Subcutaneous abdominal adipose tissue (tissue), 5 donors: ENCODE data around the gene ANO1.

Experiments used
- H3K27ac ChIP-seq: one replicate; pipeline ENCODE4 v1.7.0; 2013; ENCODE audit warnings: low read depth, mild to moderate bottlenecking, inconsistent platforms, low read length, moderate library complexity
- H3K27me3 ChIP-seq, 5 donors: one replicate each; pipeline ENCODE4 v1.7.0; 2013; ENCODE audit warnings: low read length in 5 of 5, inconsistent platforms in 1 of 5; ENCODE audit not compliant: control insufficient read depth in 5 of 5, insufficient read depth in 4 of 5
- H3K36me3 ChIP-seq, 5 donors: one replicate each; pipeline ENCODE4 v1.7.0; 2013; ENCODE audit warnings: low read length in 5 of 5; ENCODE audit not compliant: control insufficient read depth in 5 of 5, insufficient read depth in 5 of 5
- H3K4me1 ChIP-seq, 5 donors: one replicate each; pipeline ENCODE4 v1.7.0; 2013; ENCODE audit warnings: low read length in 5 of 5, mild to moderate bottlenecking in 3 of 5, moderate library complexity in 1 of 5; ENCODE audit not compliant: control insufficient read depth in 5 of 5, insufficient read depth in 5 of 5
- H3K4me3 ChIP-seq, 5 donors: one replicate each; pipeline ENCODE4 v1.7.0; 2013; ENCODE audit warnings: low read length in 5 of 5, low read depth in 1 of 5
- H3K9ac ChIP-seq, 5 donors: one replicate each; pipeline ENCODE4 v1.7.0; 2013; ENCODE audit warnings: low read length in 5 of 5, mild to moderate bottlenecking in 4 of 5, moderate library complexity in 3 of 5
- H3K9me3 ChIP-seq, 5 donors: one replicate each; pipeline ENCODE4 v1.7.0; 2013; ENCODE audit warnings: low read length in 5 of 5; ENCODE audit not compliant: control insufficient read depth in 5 of 5
- donor health status: healthy.
- donor health status: healthy.
- donor health status: healthy.
- donor health status: healthy.
- donor health status: healthy.

Gene ANO1

DNA sequence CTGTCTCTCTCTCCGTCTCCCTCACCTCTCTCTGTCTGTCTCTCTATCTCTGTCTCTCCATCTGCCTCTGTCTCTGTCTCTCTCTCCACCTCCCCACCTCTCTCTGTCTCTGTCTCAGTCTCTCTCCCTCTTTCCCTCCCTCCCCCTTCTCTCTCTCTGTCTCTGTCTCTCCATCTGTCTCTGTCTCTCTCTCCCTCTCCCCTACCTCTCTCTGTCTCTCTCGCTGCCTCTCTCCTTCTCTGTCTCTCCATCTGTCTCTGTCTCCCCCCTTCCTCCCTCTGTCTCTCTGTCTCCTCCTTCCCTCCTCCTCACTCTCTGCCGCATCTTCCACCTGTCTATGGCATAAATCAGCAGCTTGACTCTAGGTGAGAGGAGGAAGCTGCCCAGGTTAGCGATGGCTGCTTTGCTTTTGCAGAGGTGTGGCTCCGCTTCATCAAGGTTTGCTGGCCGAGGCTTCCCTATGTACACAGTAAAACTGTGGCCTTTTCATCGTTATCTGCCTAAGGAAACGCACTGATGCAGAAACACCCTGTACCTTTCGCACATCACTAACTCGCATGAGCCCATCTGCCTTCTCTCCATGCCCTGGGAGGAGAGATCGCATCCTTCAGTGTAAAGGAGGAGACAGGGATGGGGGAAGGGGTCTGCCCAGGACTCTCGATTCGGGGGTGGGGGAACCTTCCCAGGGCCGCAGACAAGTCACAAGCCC is 44.5 kb downstream of the ANO1 start:
- H3K4me3 ChIP-seq: no peak overlapping the region
- H3K36me3 ChIP-seq: peaks cover 0 to 5% (median 0%) of the 10 kb centered on the region in 5 donors
- peaks cover 0 to 4% (median 0%) of the 10 kb centered on the region in 5 donors for H3K4me1 ChIP-seq
- H3K27ac ChIP-seq: no peak overlapping the region
- H3K9me3 ChIP-seq: no peaks in the 10 kb centered on the region
- peaks cover 0 to 12% (median 7%) of the 10 kb centered on the region in 5 donors for H3K27me3 ChIP-seq
- H3K9ac ChIP-seq: no peak overlapping the region

DNA sequence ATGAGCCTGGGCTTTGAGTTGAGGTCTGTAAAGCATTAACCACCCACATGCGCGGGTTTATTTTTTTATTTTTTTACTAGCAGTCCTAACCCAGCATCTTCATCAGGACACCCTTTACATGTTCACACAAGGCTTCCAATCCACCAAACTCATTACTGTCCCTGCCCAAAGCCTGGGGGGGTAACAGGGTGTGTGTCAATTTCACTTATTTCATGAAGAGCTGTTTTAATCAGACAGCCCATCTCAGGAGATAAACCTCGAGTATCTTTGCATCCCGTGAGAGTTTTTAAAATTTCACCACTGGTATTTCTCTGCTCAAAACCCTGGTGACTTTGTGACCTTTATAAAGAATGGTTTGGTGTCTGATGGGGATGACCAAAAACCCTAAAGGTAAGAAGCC is 45.6 kb downstream of the ANO1 start:
- H3K4me1 ChIP-seq: peaks cover 0 to 4% (median 0%) of the 10 kb centered on the region in 5 donors
- peaks cover 0 to 5% (median 0%) of the 10 kb centered on the region in 5 donors for H3K36me3 ChIP-seq
- peaks cover 0 to 12% (median 7%) of the 10 kb centered on the region in 5 donors for H3K27me3 ChIP-seq
- no peak overlapping the region for H3K27ac ChIP-seq
- no peak overlapping the region for H3K9ac ChIP-seq
- no peaks in the 10 kb centered on the region for H3K9me3 ChIP-seq
- no peak overlapping the region for H3K4me3 ChIP-seq

DNA sequence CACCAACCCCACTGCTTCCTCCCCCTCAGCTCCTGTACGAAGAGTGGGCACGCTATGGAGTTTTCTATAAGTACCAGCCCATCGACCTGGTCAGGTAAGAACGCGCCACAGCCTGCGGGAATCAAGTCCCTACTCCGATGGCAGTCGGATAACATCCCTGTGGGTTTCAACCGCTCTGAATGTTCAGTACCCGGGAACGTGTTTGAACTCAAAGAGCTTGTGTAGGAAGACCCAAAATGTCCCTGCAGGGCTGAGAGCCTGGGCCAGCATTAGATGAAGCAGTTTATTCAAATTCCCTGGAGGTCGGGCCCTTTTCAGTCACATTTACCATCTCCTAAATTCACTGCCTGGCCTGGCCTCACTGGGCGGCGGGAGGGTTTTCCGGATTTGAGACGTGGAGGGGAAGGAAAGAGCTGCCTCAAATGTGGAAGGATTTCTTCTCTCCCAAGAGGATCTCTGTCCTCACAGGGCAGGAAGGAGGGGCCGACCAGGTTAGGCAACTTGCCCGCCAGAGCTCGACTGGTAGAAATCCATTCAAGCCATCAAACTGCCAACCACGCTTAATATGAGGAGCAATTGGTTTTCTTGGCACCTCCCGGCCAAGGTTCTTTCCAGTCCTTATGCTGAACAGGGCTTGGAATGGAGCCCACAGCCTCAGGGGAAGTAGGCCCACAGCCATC is 46.3 kb downstream of the ANO1 start:
- Histone ChIP-seq H3K27me3 (peaks cover 0 to 12% (median 7%) of the 10 kb centered on the region in 5 donors), H3K4me1 (peaks cover 0 to 4% (median 0%) of the 10 kb centered on the region in 5 donors), H3K27ac (no peak overlapping the region), H3K9me3 (no peaks in the 10 kb centered on the region), H3K36me3 (peaks cover 0 to 5% (median 0%) of the 10 kb centered on the region in 5 donors), H3K4me3 (no peak overlapping the region), H3K9ac (no peak overlapping the region)

DNA sequence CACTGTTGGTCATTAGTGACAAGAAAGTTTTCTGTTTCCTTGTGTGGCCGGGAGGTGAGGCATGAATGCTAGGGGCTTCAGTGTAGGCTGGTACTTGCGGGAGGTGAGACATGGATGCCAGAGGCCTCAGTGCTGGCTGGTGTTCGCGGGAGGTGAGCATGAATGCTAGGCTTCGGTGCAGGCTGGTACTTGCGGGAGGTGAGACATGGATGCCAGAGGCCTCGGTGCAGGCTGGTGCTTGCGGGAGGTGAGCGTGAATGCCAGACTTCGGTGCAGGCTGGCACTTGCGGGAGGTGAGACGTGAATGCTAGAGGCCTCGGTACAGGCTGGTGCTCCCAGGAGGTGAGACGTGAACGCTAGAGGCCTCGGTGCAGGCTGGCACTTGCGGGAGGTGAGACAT is 48.4 kb downstream of the ANO1 start:
- H3K27ac ChIP-seq: no peak overlapping the region
- peaks cover 0 to 4% (median 0%) of the 10 kb centered on the region in 5 donors for H3K4me1 ChIP-seq
- H3K27me3 ChIP-seq: peaks cover 0 to 9% (median 0%) of the 10 kb centered on the region in 5 donors
- no peak overlapping the region for H3K4me3 ChIP-seq
- H3K9ac ChIP-seq: no peak overlapping the region
- H3K36me3 ChIP-seq: no peaks in the 10 kb centered on the region
- H3K9me3 ChIP-seq: no peaks in the 10 kb centered on the region

DNA sequence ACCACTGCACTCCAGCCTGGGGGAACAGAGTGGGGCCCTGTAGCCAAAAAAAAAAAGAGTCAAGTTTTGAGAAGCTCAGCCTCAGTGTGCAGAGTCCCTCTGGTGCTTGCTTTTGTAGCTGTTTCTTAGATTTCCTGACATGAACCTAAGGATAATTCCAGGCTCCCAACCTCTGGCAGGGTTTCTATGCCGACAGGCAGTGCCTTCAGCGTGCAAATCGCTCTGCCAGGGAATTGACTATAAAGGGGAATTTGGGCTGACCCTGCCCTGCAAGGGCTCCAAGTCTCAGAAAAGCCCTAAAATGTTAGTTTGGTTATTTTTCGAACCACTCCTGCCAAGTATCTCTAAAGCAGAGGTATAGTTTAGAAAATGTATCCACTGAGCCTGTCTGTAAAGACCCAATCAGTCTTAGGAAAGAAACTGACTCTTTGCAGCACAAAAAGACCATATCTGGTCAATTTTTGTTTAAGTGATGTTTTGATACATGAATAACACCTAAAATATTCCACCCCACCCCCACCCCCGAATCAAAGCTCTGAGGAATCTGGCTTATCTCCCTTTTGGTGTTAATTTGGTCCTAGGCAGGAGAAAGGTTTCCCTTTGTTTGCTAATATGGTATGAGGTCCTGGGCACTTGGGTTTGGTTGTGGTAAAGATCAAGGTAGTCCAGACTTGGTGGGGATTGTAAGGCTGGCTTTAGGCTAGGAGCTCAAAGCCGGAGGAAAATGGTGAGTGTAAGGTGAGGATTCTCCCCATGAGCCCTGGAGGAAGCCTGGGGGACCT is 49.7 kb downstream of the ANO1 start:
- peaks cover 0 to 4% (median 0%) of the 10 kb centered on the region in 5 donors for H3K4me1 ChIP-seq
- H3K36me3 ChIP-seq: peaks cover 0 to 1% (median 0%) of the 10 kb centered on the region in 5 donors
- H3K27me3 ChIP-seq: peaks cover 0 to 5% (median 0%) of the 10 kb centered on the region in 5 donors
- H3K27ac ChIP-seq: no peak overlapping the region
- H3K4me3 ChIP-seq: no peak overlapping the region
- H3K9me3 ChIP-seq: no peaks in the 10 kb centered on the region
- H3K9ac ChIP-seq: no peak overlapping the region

DNA sequence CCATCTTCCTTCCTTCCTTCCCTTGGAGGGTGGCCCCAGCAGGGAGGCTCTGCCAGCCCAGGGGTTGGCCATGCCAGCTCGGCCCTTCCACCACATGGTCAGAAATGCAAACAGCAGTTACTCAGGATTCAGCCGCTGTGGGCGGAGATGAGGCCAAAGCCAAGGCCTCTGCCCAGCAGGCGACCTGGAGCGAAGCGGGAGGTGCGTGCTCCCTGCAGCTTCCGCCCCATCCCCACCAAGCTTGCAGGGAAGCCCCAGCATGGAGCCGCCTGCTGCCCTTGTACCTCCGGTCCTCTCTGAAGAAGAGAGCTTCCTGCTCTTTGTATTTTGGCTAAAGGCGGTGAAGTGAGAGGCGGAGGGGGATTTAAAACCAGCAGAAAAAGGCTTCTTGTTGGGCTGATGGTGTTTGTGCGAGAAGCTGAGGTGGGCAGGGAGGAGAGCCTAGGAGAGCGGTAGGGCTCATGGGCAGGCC is 50.4 kb downstream of the ANO1 start:
- Histone ChIP-seq H3K27me3 (peaks cover 0 to under 1% (median 0%) of the 10 kb centered on the region in 5 donors), H3K27ac (no peak overlapping the region), H3K4me3 (no peak overlapping the region), H3K4me1 (peaks cover 0 to 4% (median 0%) of the 10 kb centered on the region in 5 donors), H3K9me3 (no peaks in the 10 kb centered on the region), H3K36me3 (peaks cover 0 to 3% (median 0%) of the 10 kb centered on the region in 5 donors), H3K9ac (no peak overlapping the region)

DNA sequence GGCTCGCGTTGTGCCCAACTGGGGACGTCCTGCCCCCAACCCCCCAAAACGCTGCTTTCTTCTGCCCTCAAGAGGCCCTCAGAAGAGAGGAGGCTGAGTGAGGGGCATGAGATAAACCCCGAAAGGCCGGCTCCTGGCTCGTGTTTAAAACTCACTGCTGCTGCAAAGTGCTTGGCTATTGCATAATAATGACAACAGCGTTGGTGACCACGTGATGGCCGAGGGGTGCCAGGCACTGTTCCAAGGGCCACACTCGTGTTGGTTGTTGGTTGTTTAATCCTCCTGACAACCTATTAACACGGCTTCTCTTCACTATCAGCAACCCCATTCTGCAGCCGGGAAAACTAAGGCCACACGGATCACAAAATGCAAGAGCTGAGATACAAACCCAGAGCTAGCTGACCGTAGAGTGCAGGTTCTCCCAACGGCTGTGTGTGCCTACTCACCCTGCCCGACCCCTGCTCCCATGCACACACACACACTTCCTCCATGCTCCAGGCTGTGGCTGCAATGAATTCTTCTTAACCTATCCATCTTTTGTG is 51.0 kb downstream of the ANO1 start:
- Histone ChIP-seq H3K27me3 (no peaks in the 10 kb centered on the region), H3K4me3 (no peak overlapping the region), H3K9me3 (no peaks in the 10 kb centered on the region), H3K4me1 (peaks cover 0 to 3% (median 0%) of the 10 kb centered on the region in 5 donors), H3K27ac (no peak overlapping the region), H3K36me3 (peaks cover 0 to 3% (median 0%) of the 10 kb centered on the region in 5 donors), H3K9ac (no peak overlapping the region)

DNA sequence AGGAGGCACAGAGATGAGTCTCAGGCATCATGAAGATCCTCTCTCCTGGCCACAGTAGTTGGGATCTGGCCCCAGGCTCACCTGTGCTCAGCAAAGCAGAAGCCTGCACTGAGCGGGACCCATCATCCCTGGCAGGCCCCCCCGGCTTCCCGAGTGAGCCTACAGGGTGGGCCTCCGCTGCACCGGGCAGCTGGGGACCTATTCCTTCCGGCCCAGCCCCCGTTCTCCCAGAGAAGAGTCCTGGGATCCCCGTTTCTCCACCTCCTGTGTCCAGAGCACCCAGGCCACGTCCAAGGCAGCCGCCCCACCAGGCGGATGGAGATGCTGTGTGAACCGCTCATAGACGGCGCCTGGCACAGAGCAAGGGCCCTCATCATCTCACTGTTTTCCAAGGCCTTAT is 52.5 kb downstream of the ANO1 start:
- H3K4me3 ChIP-seq: no peak overlapping the region
- H3K9ac ChIP-seq: no peak overlapping the region
- no peak overlapping the region for H3K27ac ChIP-seq
- H3K9me3 ChIP-seq: no peaks in the 10 kb centered on the region
- peaks cover 0 to 6% (median 3%) of the 10 kb centered on the region in 5 donors for H3K4me1 ChIP-seq
- H3K36me3 ChIP-seq: peaks cover 0 to 5% (median 0%) of the 10 kb centered on the region in 5 donors
- no peaks in the 10 kb centered on the region for H3K27me3 ChIP-seq

DNA sequence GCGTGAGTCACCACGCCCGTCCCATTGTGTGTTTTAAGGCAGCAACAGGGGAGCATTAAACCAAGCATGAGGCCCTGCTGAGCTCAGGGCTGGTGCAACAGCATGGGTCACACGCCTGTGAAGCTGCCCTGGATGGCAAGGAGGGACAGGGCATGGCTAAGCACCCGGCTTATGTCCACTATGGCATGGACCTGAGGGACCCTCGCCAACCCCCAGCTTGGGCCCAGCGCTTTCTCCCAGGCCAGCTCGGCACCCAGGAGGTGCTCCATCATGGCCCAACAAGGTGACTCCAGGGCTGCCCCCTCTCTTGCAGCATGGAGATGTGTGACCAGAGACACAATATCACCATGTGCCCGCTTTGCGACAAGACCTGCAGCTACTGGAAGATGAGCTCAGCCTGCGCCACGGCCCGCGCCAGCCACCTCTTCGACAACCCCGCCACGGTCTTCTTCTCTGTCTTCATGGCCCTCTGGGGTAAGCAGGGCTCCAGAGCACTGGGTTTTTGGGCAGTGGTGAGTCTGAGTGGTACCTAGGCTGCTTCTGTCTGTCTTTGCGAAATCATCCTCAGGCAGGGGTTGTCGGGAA is 53.6 kb downstream of the ANO1 start:
- Histone ChIP-seq H3K36me3 (peaks cover 0 to 5% (median 0%) of the 10 kb centered on the region in 5 donors), H3K9me3 (no peaks in the 10 kb centered on the region), H3K4me3 (no peak overlapping the region), H3K27ac (no peak overlapping the region), H3K27me3 (no peaks in the 10 kb centered on the region), H3K4me1 (peaks cover 0 to 6% (median 6%) of the 10 kb centered on the region in 5 donors), H3K9ac (no peak overlapping the region)
